NCI-H2081 treated with DMSO at 0.1 percent for 48 hours (cell line): ENCODE measurements around the gene GGACT.
"Not testable (repeated sequence)": the region's sequence is repeated elsewhere in the genome, so short reads cannot be mapped to it uniquely, and the experiment has no call there.

Experiments used
- DNase-seq: peaks from one replicate; lab custom pipeline; 2025; lab: John Stamatoyannopoulos, UW

Gene GGACT

GRCh38 chr13:100529666-100530377 lies 58.8 kb downstream of the GGACT start:
- peak; percentile 52 for DNase-seq

- DNase-seq: no peak
Measured at GRCh38 chr13:100528820-100529219, 59.8 kb downstream of the GGACT start.

GRCh38 chr13:100528353-100528752 lies 60.2 kb downstream of the GGACT start:
- no peak for DNase-seq

GRCh38 chr13:100527644-100528043 lies 60.9 kb downstream of the GGACT start:
- no peak for DNase-seq

- no peak for DNase-seq
Measured at GRCh38 chr13:100526318-100527000, 62.1 kb downstream of the GGACT start.

GRCh38 chr13:100525453-100526317 lies 62.9 kb downstream of the GGACT start:
- no peak for DNase-seq

- DNase-seq: not testable (repeated sequence)
Measured at GRCh38 chr13:100524688-100525087, 63.9 kb downstream of the GGACT start.

GRCh38 chr13:100523981-100524386 lies 64.6 kb downstream of the GGACT start:
- no peak for DNase-seq

- DNase-seq: no peak
Measured at GRCh38 chr13:100523411-100523810, 65.2 kb downstream of the GGACT start.

- no peak for DNase-seq
Measured at GRCh38 chr13:100522618-100523309, 65.8 kb downstream of the GGACT start.

- DNase-seq: peak; percentile 93
Measured at GRCh38 chr13:100521851-100522617, 66.6 kb downstream of the GGACT start.

- no peak for DNase-seq
Measured at GRCh38 chr13:100520936-100521850, 67.4 kb downstream of the GGACT start.

- no peak for DNase-seq
Measured at GRCh38 chr13:100519626-100520025, 69.0 kb downstream of the GGACT start.

- DNase-seq: no peak
Measured at GRCh38 chr13:100518394-100519062, 70.1 kb downstream of the GGACT start.

- DNase-seq: no peak
Measured at GRCh38 chr13:100517728-100518127, 70.9 kb downstream of the GGACT start.

- no peak for DNase-seq
Measured at GRCh38 chr13:100517135-100517534, 71.5 kb downstream of the GGACT start.

- DNase-seq: no peak
Measured at GRCh38 chr13:100515410-100515800, 73.2 kb downstream of the GGACT start.

GRCh38 chr13:100514788-100515409 lies 73.7 kb downstream of the GGACT start:
- peak; percentile 43 for DNase-seq
